ENCODE data around the gene FBN3.

FBN3 gene

DNA sequence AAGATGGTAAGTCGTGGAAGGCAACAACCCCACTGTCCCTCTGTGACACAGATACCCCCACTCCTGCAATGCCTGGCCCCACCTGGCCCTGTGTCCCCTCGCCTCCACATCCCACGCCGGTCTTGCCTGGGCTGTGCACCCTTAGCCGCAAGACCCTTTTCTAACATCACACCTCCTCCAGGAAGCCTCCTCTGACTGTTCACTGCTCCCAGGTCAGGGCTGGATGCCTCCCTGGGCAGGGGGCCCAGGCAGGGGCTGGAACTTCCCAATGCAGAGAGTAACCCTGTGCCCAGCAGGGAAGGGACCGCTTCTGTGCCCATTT is 1.3 kb downstream of the FBN3 start:
- DNase-seq, result no peak

DNA sequence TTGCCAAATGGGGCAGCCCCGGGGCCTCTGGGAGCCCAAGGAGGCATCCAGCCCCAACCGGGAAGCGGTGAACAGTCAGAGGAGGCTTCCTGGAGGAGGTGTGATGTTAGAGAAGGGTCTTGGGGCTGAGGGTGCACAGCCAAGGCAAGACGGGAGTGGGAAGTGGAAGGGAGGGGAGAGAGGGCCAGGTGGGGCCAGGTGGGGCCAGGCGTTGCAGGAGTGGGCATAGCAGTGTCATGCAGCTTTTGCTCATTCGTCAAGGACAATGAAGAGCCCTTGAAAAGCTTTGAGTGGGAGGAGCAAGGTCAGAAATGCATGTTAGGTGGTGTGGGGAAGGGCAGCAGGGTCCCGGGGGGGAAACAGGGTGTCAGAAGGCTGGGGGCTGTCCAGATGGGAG is 1.8 kb downstream of the FBN3 start:
- DNase-seq, result no peak

GRCh38 chr19:8146877-8147581 is 2.4 kb downstream of the FBN3 start:
- DNase-seq, result no peak

DNA sequence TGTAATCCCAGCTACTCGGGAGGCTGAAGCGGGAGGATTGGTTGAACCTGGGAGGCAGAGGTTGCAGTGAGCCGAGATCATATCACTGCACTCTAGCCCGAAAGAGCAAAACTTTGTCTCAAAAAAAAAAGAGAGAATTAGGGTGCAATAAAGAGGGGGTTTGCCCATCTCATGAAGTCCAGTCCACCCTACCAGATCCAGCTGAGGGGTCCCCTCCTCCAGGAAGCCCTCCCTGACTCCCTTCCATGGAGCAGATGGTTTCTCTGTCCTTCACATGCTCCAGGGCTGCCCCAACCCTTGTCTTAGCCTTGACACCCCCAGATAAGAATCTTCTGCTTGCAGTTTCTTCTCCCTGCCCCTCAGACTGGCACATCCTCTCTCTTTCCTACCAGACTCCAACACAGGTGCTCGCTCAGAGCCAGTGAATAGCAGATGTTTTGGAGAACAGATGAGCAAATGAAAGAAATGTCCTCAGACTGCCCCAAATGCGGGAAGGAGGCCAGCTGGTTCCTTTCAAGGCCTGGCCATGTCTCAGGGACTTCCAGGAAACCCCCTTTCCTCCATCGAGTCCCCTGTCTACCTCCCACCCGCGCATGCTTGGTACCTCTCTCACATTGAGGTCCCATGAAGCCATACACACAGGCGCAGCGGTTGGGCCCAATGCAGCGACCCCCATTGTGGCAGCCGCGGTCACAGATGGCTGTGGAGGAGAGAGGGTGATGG is 5.0 kb downstream of the FBN3 start:
- DNase-seq, result no peak

DNA sequence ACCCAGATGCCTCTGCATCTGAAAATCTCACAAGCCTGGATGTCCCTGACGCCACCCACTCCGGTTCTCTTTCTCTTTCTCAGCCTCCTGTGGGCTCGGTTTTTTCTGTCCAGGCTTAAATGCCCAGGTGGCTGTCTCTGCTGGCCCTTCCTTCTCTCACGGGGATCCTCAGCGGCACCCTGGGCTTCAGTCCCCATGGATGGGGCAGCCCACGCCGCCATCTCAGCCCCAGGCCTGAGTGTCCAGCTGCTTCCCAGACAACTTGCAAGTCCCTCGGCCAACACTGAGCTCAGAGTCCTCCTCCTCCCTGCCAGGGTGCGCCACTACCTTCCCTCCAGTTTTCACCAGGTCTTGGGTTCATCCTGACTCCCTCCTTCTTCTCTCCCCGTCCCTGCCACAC is 6.4 kb downstream of the FBN3 start:
- no peak for DNase-seq

DNA sequence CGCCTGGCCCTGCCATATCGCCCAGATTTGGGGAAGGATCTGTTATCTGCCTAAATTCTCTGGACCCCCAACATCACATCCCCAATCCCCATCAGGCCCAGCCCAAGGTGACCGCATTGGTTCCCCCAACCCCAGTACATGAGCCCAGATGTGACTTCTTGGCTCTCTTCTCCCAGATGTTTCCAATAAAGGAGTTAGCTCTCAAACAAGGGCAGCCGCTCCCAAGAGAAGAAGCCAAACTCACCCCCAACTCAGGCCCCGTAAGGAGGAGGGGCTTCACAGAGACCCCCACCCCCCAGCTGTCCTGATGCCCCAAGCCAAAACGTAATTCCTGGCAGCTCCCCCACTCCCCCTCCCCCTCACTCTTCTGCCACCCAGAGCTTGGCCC is 6.9 kb downstream of the FBN3 start:
- no peak for DNase-seq

DNA sequence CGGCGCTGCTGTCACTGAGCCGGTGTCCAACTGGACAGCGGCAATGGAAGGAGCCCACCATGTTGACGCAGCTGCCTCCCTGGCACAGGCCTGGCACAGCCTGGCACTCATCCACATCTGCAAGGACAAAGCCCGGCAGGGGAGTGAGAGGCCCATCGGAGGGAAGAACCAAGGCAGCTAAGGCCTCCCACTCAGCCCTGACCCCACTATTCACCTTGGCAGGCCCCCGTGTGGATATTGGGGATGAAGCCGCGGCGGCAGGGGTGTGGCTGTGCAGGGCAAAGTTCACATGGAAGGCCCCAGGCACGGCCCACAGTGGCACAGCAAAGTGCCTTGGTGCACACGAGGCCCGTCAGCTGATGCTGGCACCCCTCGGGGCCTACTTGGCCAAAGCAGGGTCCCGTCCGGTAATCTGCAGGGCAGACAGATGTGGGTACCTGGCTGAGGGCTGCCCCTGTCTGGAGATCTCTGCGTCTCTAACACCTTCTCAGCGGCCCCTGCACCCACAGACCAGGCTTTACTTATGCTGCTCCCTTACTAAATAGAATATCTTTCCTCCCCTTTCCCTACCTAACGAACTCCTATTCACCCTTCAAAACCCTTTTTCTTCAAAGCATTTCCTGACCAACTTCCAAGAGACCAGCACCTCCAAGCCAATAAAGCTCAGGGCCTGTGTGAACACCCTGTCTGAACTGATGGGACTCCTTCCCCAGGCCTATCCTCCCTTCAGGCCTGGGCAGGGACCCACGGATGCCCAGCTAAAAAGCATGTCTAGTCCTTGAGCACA is 7.5 kb downstream of the FBN3 start:
- no peak for DNase-seq

DNA sequence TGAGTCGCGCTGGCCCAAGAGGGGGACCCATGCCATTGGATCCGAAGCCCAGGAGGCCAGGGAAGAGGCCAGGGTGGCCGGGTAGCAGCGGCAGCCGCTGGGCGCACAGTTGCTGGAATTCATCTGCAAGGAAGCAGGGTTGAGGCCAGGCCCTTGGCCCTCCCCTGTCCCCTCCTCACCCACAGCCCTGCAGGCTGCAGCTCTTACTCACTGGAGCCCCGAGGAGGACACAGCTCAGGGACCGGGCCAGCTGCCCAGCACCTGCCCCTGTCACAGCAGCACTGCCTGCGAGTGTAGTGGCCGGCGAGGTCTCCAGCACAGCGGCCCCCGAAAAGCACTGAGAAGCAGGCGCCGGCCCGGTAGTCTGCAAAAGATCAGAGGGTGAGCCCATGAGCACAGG is 11.2 kb downstream of the FBN3 start:
- no peak for DNase-seq

DNA sequence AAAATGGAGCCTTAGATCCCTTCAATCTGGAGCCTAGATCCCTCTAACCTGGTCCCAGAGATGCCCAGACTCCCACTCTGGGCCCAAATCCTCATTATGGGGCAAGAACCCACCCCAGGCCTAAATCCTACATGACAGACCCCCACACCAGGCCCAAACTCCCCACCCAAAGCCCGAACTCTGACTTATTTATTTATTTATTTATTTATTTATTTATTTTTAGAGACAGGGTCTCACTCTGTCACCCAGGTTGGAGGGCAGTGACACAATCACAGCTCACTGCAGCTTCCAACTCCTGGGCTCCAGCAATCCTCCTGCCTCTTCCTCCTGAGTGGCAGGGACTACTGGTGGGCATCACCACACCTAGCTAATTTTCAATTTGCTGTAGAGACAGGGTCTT is 12.0 kb downstream of the FBN3 start:
- no peak for DNase-seq

DNA sequence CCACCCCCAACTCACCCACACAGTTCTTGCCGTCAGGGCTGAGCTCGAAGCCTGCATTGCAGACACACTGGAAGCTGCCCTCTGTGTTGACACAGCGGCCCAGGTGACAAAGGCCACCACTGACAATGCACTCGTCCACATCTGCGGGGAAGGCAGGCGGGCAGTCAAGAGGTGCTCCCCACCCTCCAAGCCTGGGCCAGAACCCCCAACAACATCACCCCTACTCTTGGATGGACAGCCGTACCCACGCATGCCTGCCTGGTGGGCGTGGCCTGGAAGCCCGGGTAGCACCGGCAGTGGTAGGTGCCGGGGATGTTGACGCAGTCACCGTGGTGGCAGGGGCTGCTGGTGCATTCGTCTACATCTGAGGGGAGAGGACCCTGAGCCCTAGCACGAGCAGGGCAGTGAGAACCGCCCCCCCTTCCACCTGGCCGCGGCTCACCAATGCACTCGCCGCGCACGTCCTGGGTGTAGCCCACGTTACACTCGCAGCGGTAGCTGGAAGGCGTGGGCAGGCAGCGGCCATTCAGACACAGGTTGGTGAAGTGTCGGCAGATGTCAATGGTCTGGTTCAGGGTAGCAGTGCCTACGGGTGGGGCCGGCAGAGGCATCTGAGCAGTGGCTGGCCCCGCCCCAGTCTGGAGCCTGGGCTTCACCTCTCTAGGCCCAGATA is 13.3 kb downstream of the FBN3 start:
- no peak for DNase-seq

DNA sequence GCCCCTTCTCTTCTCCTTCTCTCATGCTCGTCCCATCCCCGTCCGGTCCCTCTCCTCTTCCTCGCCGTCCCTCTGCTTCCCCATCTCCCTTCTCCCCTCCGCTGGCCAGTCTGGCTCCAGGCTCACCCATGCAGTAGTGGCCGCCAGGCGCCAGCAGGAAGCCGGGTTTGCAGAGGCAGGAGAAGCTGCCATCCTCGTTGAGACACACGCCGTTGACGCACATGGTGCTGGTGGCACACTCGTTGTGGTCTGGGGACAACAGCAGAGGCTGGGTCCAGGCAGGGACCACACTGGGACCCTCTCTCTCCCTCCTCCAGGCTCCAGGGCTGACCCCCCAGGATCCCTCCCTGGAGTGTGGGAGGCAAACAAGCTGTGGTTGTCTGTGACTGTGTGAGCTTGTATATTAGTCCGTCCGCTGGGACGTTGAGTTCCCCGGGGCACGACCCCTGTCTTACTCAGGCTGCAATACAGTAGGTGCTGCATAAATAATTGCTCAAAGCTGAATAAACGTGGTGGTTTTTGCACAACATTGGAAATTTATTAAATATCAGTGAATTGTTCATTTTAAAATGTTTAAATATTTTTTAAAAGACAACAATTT is 16.4 kb downstream of the FBN3 start:
- DNase-seq, result no peak

DNA sequence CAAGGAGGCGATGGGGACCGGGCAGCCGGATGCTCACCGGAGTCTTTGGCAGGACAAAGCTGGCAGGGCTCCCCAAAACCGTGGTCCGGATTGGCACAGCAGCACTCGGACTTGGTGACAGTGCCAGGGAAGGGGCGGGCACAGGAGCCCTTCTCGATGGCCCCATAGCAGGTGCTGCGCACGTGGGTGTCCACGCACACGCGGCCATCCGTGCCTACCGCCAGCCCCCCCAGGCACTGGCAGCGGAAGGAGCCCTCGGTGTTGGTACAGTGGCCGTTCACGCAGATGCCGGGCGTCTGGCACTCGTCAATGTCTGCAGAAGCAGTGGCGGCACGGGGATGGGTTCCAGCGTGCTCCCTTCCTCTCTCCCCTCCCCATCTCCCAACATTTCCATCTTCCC is 17.9 kb downstream of the FBN3 start:
- DNase-seq, result no peak

- no peak for DNase-seq
These were observed 20.3 kb downstream of the FBN3 start for GRCh38 chr19:8129061-8129618.

GRCh38 chr19:8128551-8128950 is 20.8 kb downstream of the FBN3 start:
- no peak for DNase-seq

GRCh38 chr19:8127311-8127710 is 22.1 kb downstream of the FBN3 start:
- DNase-seq, result no peak

DNA sequence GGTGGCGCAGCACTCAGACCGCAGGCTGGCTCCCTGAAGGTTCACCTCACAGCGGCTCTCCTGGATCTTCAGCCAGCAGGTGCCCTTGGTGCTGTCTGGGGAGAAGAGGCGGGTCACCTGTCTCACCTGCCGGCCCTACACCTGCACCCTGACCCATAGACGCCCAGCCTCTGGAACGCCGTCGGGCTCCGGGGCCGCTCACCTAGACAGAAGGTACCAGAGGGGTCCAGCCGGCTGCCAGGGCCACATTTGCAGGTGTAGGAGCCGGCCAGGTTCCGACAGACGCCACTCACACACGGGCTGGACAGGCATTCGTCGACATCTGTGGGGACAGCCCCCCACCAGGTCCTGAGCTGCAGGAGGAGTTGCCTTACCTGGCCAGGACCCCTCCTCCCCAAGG is 22.9 kb downstream of the FBN3 start:
- no peak for DNase-seq

GRCh38 chr19:8126008-8126407 is 23.4 kb downstream of the FBN3 start:
- DNase-seq, result no peak

DNA sequence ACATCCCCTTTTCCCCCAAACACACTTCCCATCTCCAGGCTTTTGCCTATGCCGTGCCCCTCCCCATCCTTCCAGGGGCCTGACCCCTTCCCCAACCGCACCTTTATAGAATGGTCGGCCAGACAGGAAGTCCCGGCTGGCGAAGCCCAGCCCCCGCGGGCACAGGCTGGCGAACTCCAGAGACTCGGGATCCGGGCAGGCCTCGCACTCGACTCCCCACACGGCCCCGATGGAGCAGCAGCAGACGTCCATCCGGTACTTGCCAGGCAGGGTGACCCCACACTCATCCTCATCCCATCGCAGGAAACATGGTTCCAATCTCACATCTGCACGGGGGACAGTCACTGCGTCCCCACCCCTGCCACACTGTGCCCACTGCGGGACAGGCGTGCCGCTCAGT is 25.7 kb downstream of the FBN3 start:
- no peak for DNase-seq

DNA sequence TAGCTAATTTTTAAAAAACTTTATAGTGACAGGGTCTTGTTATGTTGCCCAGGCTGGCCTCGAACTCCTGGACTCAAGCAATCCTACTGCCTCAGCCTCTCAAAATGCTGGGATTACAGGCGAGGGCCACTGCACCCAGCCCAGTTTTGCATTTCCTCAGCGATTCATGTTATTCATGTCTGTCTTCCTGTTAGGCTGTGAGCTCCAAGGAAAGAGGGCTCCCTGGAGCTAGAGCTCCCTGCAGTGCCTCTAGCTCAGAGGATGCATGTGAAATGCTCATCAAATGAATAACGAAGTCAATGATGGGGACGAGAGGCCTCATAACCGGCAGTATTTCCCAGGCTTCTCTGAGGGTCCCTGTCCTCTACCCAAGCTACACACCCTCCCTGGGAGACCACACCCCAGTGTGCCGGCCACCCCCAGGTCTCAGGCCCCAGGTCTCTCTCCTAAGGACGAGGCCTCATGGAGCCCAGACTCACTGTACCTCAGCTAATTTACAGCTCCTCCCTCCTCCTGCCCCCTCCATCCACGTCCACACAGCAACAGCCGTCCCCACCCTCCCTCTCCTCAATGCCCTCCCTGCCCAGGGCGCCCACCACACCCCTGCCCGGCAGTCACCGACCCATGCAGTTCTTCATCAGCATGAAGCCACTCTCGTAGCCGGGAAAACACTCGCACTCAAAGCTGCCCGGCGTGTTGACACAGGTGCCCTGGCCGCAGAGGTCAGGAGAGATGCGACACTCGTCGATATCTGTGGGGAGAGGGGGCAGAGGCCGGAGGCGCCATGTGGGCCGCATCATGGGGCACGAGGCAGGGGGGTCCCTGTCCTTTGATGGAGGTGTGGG is 28.5 kb downstream of the FBN3 start:
- no peak for DNase-seq

- DNase-seq, result no peak
These were observed 31.4 kb downstream of the FBN3 start for GRCh38 chr19:8117991-8118390.

DNA sequence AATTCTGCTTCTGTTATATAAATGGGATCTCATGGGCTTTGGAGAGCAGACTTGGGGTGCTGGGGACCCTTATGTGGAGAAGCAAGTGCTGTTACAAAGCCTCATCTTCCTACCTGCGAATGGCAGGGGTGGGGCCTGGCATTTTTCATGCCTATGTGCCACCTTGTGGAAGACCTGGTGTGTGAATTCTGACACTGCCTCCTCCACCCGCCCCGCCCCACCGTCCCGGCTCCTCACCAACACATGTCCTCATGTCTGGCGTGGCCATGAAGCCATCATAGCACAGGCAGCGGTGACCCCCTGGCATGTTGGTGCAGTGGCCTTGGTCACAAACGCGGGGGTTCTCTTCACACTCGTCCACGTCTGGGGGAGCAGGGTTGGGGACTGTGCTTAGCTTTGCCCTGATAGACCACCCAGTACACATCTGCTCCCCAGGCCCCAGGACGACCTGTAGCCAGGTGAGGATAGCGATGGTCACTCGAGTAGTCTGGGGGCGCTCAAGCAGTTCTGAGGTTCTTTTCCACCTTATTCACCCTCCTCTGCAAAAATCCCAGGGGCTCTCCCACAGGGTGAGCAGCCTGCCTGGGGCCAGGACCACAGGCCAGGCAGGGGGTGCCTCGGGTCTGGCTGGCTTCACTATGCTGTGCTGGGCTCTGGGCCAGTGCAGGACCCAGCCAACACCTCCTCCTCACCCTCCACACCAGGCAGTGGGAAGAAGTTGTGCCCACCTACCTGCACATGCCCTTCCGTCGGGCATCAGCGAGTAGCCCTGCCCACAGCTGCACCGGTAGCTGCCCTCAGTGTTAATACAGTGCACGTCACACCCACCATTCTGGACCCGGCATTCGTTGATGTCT is 32.7 kb downstream of the FBN3 start:
- DNase-seq, result no peak
